Activated CD8-positive, alpha-beta memory T cell treated with anti-CD3 and anti-CD28 coated beads for 4 hours (primary cell): ENCODE measurements around the gene PDIA2.
"Not testable (repeated sequence)": the region's sequence is repeated elsewhere in the genome, so short reads cannot be mapped to it uniquely, and the experiment has no call there.

Experiments used
- DNase-seq, 2 donors: peaks; one replicate each; pipeline ENCODE4 v3.0.0-alpha.2; 2020; ENCODE audit warnings: low read depth in 2 of 2

PDIA2 gene, protein sequence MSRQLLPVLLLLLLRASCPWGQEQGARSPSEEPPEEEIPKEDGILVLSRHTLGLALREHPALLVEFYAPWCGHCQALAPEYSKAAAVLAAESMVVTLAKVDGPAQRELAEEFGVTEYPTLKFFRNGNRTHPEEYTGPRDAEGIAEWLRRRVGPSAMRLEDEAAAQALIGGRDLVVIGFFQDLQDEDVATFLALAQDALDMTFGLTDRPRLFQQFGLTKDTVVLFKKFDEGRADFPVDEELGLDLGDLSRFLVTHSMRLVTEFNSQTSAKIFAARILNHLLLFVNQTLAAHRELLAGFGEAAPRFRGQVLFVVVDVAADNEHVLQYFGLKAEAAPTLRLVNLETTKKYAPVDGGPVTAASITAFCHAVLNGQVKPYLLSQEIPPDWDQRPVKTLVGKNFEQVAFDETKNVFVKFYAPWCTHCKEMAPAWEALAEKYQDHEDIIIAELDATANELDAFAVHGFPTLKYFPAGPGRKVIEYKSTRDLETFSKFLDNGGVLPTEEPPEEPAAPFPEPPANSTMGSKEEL

GRCh38 chr16:283033-283805 is at the start of gene PDIA2:
PDIA2 (plus strand) TSS chr16:283164; CDS start chr16:283170, 6 bp downstream.
- no peak for DNase-seq

- DNase-seq, result peak; percentile 85 to 89
Observed at GRCh38 chr16:234468-235305, 48.3 kb upstream of the PDIA2 start, which contains the start of gene FAM234A. FAM234A (plus strand) TSS chr16:234821; CDS start chr16:254414, 19,593 bp downstream.

DNA sequence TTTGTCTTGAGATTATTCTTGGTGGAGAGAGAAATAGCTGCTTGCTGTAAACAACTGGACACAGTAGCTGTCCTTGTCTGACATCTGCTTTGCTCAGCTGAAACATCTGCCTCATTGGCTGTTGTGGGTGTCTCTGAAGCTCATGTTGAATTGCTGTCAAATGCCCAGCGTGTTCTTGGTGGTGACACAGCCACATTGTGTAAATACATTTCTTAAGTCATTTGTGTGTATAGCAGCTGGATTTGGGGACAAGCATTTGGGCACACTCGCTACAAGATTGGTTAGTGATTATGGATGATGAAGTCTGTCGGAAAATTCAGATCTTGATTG is 43.1 kb upstream of the PDIA2 start:
- no peak for DNase-seq

DNA sequence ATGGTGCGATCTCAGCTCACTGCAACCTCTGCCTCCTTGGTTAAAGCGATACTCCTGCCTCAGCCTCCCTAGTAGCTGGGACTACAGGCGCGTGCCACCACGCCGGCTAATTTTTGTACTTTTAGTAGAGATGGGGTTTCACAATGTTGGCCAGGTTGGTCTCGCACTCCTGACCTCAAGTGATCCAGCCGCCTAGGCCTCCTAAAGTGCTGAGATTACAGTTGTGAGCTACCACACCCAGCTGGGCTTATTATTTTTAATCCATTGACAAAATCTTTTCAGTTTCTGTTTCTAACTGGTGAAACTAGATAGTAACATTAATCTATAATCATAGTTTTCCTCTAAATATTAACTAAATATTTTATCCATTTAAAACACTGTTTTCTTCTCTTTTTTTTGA is 42.4 kb upstream of the PDIA2 start:
- no peak for DNase-seq

GRCh38 chr16:242281-242680 is 40.7 kb upstream of the PDIA2 start:
- DNase-seq, result no peak

- no peak for DNase-seq
Observed at GRCh38 chr16:243348-243747, 39.6 kb upstream of the PDIA2 start.

DNA sequence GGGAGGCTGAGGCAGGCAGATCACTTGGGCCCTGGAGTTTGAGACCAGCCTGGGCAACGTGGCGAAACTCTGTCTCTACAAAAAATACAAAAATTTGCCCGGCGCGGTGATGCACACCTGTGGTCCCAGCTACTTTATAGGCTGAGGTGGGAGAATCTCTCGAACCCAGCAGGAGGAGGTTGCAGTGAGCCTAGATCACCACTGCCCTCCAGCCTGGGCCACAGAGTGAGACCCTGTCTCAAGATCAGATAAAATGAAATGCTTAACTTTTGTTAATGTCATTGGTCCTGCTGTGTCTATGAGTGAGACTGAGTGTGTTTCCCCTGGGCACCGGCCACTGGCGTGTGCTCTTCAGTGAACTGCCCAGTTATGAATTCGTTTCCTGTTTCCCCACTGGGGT is 37.9 kb upstream of the PDIA2 start:
- no peak for DNase-seq

GRCh38 chr16:247027-247426 is 35.9 kb upstream of the PDIA2 start:
- no peak for DNase-seq

GRCh38 chr16:249431-249830 is 33.5 kb upstream of the PDIA2 start:
- DNase-seq, result no peak

DNA sequence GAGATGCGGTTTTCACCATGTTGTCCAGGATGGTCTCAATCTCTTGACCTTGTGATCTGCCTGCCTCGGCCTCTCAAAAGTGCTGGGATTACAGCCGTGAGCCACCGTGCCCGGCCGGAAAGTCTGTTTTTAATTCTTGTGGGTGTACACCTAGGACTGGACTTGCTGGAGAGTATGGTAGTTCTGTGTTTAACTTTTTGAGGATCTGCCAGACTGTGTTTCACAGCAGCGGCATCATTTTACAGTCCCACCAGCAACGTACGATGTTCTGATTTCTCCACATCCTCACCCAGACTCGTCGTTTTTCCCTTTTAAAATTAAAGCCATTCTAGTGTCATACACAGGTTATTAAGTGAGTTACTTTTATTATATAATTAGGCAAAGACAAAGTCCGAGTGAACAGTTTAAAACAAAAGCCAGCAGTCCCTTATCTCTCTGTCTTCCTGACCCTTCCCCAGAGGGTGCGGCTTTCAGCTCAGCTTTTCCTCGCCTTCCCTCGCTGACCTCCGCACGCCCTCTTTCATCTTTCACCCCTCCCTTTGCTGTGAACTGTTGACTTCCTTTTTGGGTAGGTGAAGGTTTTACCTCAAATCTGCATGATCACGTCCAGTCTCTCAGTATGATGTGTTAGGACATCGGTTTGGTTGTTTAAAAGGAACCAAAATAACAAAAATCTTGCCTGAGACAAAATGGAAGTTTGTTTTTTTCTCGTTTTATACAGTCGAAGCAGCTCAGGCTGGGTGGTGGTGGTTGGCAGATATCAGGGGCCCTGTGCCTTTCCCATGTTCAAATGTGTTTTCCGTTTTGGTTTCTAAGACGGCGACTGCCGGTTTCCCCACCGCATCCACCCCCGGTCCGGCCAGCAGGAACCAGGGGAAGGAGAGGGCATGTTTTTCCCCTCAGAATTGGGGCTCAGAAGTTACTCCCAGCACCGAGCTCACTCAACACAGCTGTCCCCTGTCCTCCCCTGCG is 30.3 kb upstream of the PDIA2 start:
- no peak for DNase-seq

DNA sequence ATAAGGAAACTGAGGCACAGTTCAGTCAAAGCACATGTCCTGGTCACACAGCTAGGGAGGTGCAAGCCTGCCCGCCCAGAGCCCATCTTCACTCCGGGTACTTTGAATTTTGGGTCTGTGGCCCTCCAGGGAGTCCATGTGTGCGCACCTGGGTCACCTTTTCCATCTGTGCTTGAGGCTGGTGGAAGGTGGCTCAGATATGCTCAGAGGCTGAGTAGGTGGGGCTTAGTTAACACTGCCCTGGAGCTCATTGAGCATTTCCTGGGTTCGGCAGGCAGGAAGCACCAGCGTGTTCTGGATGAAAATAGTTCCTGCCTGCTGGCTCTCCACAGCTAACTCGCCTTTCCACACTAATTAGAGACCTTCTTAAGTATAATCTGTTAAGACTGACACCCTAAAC is 29.1 kb upstream of the PDIA2 start:
- DNase-seq, result no peak

DNA sequence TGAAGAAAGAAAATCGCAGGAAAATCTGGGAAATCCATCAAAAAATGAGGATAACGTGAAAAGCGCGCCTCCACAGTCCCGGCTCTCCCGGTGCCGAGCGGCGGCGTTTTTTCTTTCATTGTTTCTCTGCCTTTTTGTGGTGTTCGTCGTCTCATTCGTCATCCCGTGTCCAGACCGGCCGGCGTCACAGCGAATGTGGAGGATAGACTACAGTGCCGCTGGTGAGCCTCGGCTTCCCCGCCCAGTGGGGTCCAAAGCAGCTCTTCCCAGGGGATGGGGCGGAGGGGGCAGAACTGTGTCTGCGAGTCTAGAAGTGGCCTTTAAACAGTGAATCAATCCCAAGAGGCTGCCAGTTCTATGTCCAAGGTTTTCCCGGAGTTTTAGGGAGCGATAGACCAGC is 28.5 kb upstream of the PDIA2 start:
- no peak for DNase-seq

- DNase-seq, result no peak
Observed at GRCh38 chr16:255183-255582, 27.8 kb upstream of the PDIA2 start.

DNA sequence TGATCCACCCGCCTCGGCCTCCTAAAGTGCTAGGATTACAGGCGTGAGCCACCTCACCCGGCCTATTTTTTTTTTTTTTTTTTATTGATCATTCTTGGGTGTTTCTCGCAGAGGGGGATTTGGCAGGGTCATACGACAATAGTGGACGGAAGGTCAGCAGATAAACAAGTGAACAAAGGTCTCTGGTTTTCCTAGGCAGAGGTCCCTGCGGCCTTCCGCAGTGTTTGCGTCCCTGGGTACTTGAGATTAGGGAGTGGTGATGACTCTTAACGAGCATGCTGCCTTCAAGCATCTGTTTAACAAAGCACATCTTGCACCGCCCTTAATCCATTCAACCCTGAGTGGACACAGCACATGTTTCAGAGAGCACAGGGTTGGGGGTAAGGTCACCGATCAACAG is 24.9 kb upstream of the PDIA2 start:
- not testable (repeated sequence) for DNase-seq

- no peak for DNase-seq
Observed at GRCh38 chr16:259226-259625, 23.7 kb upstream of the PDIA2 start.

DNA sequence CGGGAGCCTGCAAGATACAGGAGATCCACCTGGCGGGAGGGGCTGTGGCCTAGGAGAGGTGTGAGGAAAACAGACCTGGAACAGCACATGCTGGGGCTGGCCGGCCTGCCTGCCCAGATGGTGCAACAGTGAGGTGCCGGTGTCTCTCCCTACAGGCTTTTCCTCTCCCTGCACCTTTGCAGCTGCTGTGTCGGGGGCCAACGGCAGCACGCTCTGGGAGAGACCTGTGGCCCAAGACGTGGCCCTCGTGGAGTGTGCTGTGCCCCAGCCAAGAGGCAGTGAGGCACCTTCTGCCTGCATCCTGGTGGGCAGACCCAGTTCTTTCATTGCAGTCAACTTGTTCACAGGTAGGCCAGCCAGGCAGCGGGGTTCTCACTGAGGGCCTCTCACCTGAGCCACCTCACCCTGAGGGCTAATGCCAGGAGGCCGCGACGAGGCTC is 23.1 kb upstream of the PDIA2 start:
- DNase-seq, result no peak

- DNase-seq, result no peak
Observed at GRCh38 chr16:260326-260725, 22.6 kb upstream of the PDIA2 start.

DNA sequence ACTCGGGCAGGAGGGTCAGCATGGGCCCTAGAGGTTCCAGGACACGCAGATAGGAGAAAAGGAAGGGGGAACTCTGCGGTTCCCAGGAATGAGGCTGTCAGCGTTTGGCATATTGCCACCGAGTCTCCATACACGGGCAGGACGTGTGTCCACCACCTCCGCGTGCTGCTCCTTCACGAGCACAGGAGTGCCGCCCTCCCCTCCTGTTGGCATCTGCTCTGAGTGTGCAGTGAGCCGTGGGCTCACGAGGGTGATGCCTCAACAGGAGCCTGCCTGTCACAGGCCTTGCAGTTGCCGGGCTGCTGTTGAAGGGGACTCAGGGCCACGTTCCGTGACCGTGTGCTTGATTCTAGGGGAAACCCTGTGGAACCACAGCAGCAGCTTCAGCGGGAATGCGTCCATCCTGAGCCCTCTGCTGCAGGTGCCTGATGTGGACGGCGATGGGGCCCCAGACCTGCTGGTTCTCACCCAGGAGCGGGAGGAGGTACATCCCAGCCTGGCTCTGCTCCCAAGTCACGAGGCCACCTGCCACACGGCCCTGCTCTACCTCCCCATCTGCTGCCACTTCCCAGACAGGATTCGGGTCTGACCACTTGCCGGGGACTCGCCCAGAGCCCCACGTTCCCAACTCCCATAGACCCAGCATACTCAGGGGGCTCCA is 21.8 kb upstream of the PDIA2 start:
- no peak for DNase-seq

GRCh38 chr16:262121-262745 is 20.7 kb upstream of the PDIA2 start:
- no peak for DNase-seq
